Measurements from ENCODE around the gene SAMD13. TPM values are rescaled to one million over a fixed set of nuclear protein-coding genes. Genes with fewer than 3 reads are reported as not detected.
"Not testable (repeated sequence)": the region's sequence is repeated elsewhere in the genome, so short reads cannot be mapped to it uniquely, and the experiment has no call there.

Gene SAMD13
- total RNA-seq, 1 donor from 2014 or later = 0.93 TPM

- Mint-ChIP-seq H3K4me1 (ENCODE audit: low read depth, unreplicated experiment) (peaks cover 5% of the 10 kb centered on the region), H3K4me3 (ENCODE audit: unreplicated experiment) (no peak overlapping the region), H3K9me3 (ENCODE audit: unreplicated experiment) (peaks cover 13% of the 10 kb centered on the region), H3K36me3 (ENCODE audit: low read depth, unreplicated experiment) (peaks cover 2% of the 10 kb centered on the region), H3K27me3 (ENCODE audit: low read depth, unreplicated experiment) (no peaks in the 10 kb centered on the region), H3K27ac (ENCODE audit: unreplicated experiment) (no peak overlapping the region)
- no peaks in the 10 kb centered on the region for H4K20me1 ChIP-seq (ENCODE audit: insufficient read depth, low read length)
- no peaks in the 10 kb centered on the region for H3K36me3 ChIP-seq (ENCODE audit: insufficient read depth, low read length)
- no peak overlapping the region for H3K9ac ChIP-seq (ENCODE audit: low read length)
- no peak for FAIRE-seq
- no peaks in the 10 kb centered on the region for H3K9me3 ChIP-seq (ENCODE audit: insufficient read depth, low read depth, low read length)
- no peak for TF ChIP-seq CTCF (IDR thresholded peaks at IDR 0.05; ENCODE audit: insufficient read depth, low read depth, low read length)
- no peak for TF ChIP-seq EZH2 (IDR thresholded peaks at IDR 0.05; ENCODE audit: insufficient read depth, low read length)
- no peak for DNase-seq (ENCODE audit: low read depth)
- no peaks in the 10 kb centered on the region for H3K27me3 ChIP-seq (ENCODE audit: insufficient read depth, low read length)
- no peaks in the 10 kb centered on the region for H3K4me1 ChIP-seq (ENCODE audit: insufficient read depth, low read length)
- no peak overlapping the region for H2AFZ ChIP-seq (ENCODE audit: low read depth, low read length)
- no peaks in the 10 kb centered on the region for H3K79me2 ChIP-seq (ENCODE audit: insufficient read depth, low read length)
- no peak overlapping the region for H3K27ac ChIP-seq (ENCODE audit: low read depth, low read length)
- no peak overlapping the region for H3K4me3 ChIP-seq (ENCODE audit: insufficient read depth, low read depth, low read length)
- H3K4me2 ChIP-seq (ENCODE audit: low read length) = no peak overlapping the region
These were observed 18.7 kb upstream of the SAMD13 start for GRCh38 chr1:84282780-84283333.

- Histone ChIP-seq H3K36me3 (ENCODE audit: insufficient read depth, low read length) (no peaks in the 10 kb centered on the region), H3K4me1 (ENCODE audit: insufficient read depth, low read length) (no peaks in the 10 kb centered on the region), H3K4me2 (ENCODE audit: low read length) (no peak overlapping the region), H3K27ac (ENCODE audit: low read depth, low read length) (no peak overlapping the region), H3K9ac (ENCODE audit: low read length) (no peak overlapping the region), H3K9me3 (ENCODE audit: insufficient read depth, low read depth, low read length) (no peaks in the 10 kb centered on the region), H3K79me2 (ENCODE audit: insufficient read depth, low read length) (no peaks in the 10 kb centered on the region), H3K4me3 (ENCODE audit: insufficient read depth, low read depth, low read length) (no peak overlapping the region), H4K20me1 (ENCODE audit: insufficient read depth, low read length) (no peaks in the 10 kb centered on the region), H2AFZ (ENCODE audit: low read depth, low read length) (no peak overlapping the region), H3K27me3 (ENCODE audit: insufficient read depth, low read length) (no peaks in the 10 kb centered on the region)
- Mint-ChIP-seq H3K4me1 (ENCODE audit: low read depth, unreplicated experiment) (peaks cover 5% of the 10 kb centered on the region), H3K27me3 (ENCODE audit: low read depth, unreplicated experiment) (no peaks in the 10 kb centered on the region), H3K27ac (ENCODE audit: unreplicated experiment) (no peak overlapping the region), H3K4me3 (ENCODE audit: unreplicated experiment) (no peak overlapping the region), H3K36me3 (ENCODE audit: low read depth, unreplicated experiment) (peaks cover 2% of the 10 kb centered on the region), H3K9me3 (ENCODE audit: unreplicated experiment) (peaks cover 13% of the 10 kb centered on the region)
- DNase-seq (ENCODE audit: low read depth) (no peak), FAIRE-seq (no peak)
- TF ChIP-seq CTCF (IDR thresholded peaks at IDR 0.05; ENCODE audit: insufficient read depth, low read depth, low read length) = no peak
- TF ChIP-seq EZH2 (IDR thresholded peaks at IDR 0.05; ENCODE audit: insufficient read depth, low read length) = no peak
These were observed 18.1 kb upstream of the SAMD13 start for GRCh38 chr1:84283381-84283780.

- peaks cover 2% of the 10 kb centered on the region for H3K9me3 ChIP-seq (ENCODE audit: insufficient read depth, low read depth, low read length)
- H3K9me3 Mint-ChIP-seq (ENCODE audit: unreplicated experiment) = peaks cover 20% of the 10 kb centered on the region
- no peaks in the 10 kb centered on the region for H3K36me3 ChIP-seq (ENCODE audit: insufficient read depth, low read length)
- peaks cover 4% of the 10 kb centered on the region for H3K36me3 Mint-ChIP-seq (ENCODE audit: low read depth, unreplicated experiment)
- no peak overlapping the region for H3K4me2 ChIP-seq (ENCODE audit: low read length)
- H3K4me3 ChIP-seq (ENCODE audit: insufficient read depth, low read depth, low read length) = no peak overlapping the region
- TF ChIP-seq EZH2 (IDR thresholded peaks at IDR 0.05; ENCODE audit: insufficient read depth, low read length) (no peak), CTCF (IDR thresholded peaks at IDR 0.05; ENCODE audit: insufficient read depth, low read depth, low read length) (no peak)
- no peaks in the 10 kb centered on the region for H3K79me2 ChIP-seq (ENCODE audit: insufficient read depth, low read length)
- peak; percentile 65 for DNase-seq (ENCODE audit: low read depth)
- no peak overlapping the region for H3K27ac Mint-ChIP-seq (ENCODE audit: unreplicated experiment)
- H3K4me1 Mint-ChIP-seq (ENCODE audit: low read depth, unreplicated experiment) = peaks cover 5% of the 10 kb centered on the region
- FAIRE-seq = no peak
- H3K27ac ChIP-seq (ENCODE audit: low read depth, low read length) = no peak overlapping the region
- H3K27me3 Mint-ChIP-seq (ENCODE audit: low read depth, unreplicated experiment) = no peaks in the 10 kb centered on the region
- no peaks in the 10 kb centered on the region for H3K27me3 ChIP-seq (ENCODE audit: insufficient read depth, low read length)
- no peak overlapping the region for H3K9ac ChIP-seq (ENCODE audit: low read length)
- no peaks in the 10 kb centered on the region for H4K20me1 ChIP-seq (ENCODE audit: insufficient read depth, low read length)
- H3K4me3 Mint-ChIP-seq (ENCODE audit: unreplicated experiment) = no peak overlapping the region
- H3K4me1 ChIP-seq (ENCODE audit: insufficient read depth, low read length) = no peaks in the 10 kb centered on the region
- H2AFZ ChIP-seq (ENCODE audit: low read depth, low read length) = no peak overlapping the region
These were observed 15.4 kb upstream of the SAMD13 start for GRCh38 chr1:84286071-84286470.

- H4K20me1 ChIP-seq (ENCODE audit: insufficient read depth, low read length); H3K27me3 ChIP-seq (ENCODE audit: insufficient read depth, low read length); H3K4me3 Mint-ChIP-seq (ENCODE audit: unreplicated experiment); H3K4me1 ChIP-seq (ENCODE audit: insufficient read depth, low read length); H3K9me3 ChIP-seq (ENCODE audit: insufficient read depth, low read depth, low read length); DNase-seq (ENCODE audit: low read depth); H3K36me3 Mint-ChIP-seq (ENCODE audit: low read depth, unreplicated experiment); H3K36me3 ChIP-seq (ENCODE audit: insufficient read depth, low read length); H3K9ac ChIP-seq (ENCODE audit: low read length); H3K4me2 ChIP-seq (ENCODE audit: low read length); H3K27ac ChIP-seq (ENCODE audit: low read depth, low read length); H3K79me2 ChIP-seq (ENCODE audit: insufficient read depth, low read length); H3K4me3 ChIP-seq (ENCODE audit: insufficient read depth, low read depth, low read length); FAIRE-seq; H3K27ac Mint-ChIP-seq (ENCODE audit: unreplicated experiment); H3K27me3 Mint-ChIP-seq (ENCODE audit: low read depth, unreplicated experiment); H2AFZ ChIP-seq (ENCODE audit: low read depth, low read length): not testable (repeated sequence)
- peaks cover 23% of the 10 kb centered on the region for H3K9me3 Mint-ChIP-seq (ENCODE audit: unreplicated experiment)
- peaks cover 11% of the 10 kb centered on the region for H3K4me1 Mint-ChIP-seq (ENCODE audit: low read depth, unreplicated experiment)
These were observed 14.1 kb upstream of the SAMD13 start for GRCh38 chr1:84287389-84287788.
